Activated CD8-positive, alpha-beta memory T cell treated with anti-CD3 and anti-CD28 coated beads, Interleukin-2, amount 10 ng/mL, durations not matched to agents 7 days and 5 days (primary cell): ENCODE results near the gene CFAP46. TPM values are rescaled to one million over a fixed set of nuclear protein-coding genes. Genes with fewer than 3 reads are reported as not detected.

Experiments
- ATAC-seq: fragments of 150-1000 bp; cut with Tn5 transposase; one replicate; pipeline ENCODE4 v1.10.0; 2021; ENCODE audit warnings: moderate library complexity
- CTCF ChIA-PET: fragments of 350-600 bp; sonication (Branson Sonifier 250); formaldehyde crosslinking; loops from one replicate; lab custom pipeline; 2021; ENCODE audit warnings: antibody characterized with exemption; lab: Charles Lee
- DNase-seq: peaks from one replicate; pipeline ENCODE4 v3.0.0-alpha.2; 2020
- H3K27ac Mint-ChIP-seq: one replicate; pipeline ENCODE4 v1.8.0; 2021; ENCODE audit warnings: mild to moderate bottlenecking, mixed read lengths
- H3K27me3 Mint-ChIP-seq: one replicate; pipeline ENCODE4 v1.8.0; 2021; ENCODE audit warnings: mixed read lengths
- H3K36me3 Mint-ChIP-seq: one replicate; pipeline ENCODE4 v1.8.0; 2021; ENCODE audit warnings: mild to moderate bottlenecking, mixed read lengths
- H3K4me1 Mint-ChIP-seq: one replicate; pipeline ENCODE4 v1.8.0; 2021; ENCODE audit warnings: mixed read lengths
- H3K4me3 Mint-ChIP-seq: one replicate; pipeline ENCODE4 v1.8.0; 2021; ENCODE audit warnings: mild to moderate bottlenecking, moderate library complexity, mixed read lengths
- H3K9me3 Mint-ChIP-seq: one replicate; pipeline ENCODE4 v1.8.0; 2022; ENCODE audit warnings: low read depth, mixed read lengths
- total RNA-seq, 2 experiments: library from RNA; stranded (reverse); gene quantifications; one replicate each; pipeline ENCODE4 v1.2.3, GENCODE V29; 2021

The CFAP46 gene
- total RNA-seq, 2 experiments from 2014 or later: not detected

- ATAC-seq: no peak
- no peak for DNase-seq
- Mint-ChIP-seq H3K27ac (no peak overlapping the region), H3K36me3 (no peaks in the 10 kb centered on the region), H3K27me3 (no peaks in the 10 kb centered on the region), H3K4me1 (no peaks in the 10 kb centered on the region), H3K4me3 (no peak overlapping the region), H3K9me3 (no peaks in the 10 kb centered on the region)
- CTCF ChIA-PET: no interaction called here
Measured at GRCh38 chr10:132984008-132984295, 41.6 kb upstream of the CFAP46 start.

DNA sequence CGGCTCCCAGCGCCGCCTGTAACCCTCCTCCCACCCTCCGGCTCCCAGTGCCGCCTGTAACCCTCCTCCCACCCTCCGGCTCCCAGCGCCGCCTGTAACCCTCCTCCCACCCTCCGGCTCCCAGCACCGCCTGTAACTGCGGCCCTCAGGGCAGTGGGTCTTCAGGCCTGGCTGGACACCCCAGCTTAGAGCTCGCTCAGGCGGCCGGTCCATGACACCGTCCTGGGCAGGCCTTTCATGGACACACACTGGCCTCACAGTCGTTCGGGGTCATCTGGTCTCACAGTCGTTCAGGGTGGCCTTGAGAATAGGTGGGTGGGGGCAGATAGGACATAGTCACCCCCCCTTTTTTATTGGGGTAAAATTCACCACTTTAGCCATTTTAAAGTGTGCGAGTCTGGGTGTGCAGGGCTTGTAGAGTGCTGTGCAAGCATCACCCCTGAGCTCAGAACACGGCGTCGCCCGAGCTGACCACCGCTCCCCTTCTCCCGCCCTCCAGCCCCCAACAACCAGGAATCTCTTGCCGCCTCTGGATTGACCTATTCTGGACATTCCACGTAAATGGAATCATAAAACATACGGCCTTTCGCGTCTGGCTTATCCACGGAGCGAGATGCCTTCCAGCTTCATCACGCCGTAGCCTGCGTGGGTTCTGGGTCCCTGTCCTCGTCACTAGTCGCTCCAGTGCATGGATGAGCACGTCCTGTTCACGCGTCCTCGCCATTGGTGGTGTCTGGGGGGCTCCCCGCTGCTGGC, 41.1 kb upstream of the CFAP46 start:
- Mint-ChIP-seq H3K4me3 (no peak overlapping the region), H3K27ac (no peak overlapping the region), H3K4me1 (no peaks in the 10 kb centered on the region), H3K27me3 (no peaks in the 10 kb centered on the region), H3K36me3 (no peaks in the 10 kb centered on the region), H3K9me3 (no peaks in the 10 kb centered on the region)
- no peak for ATAC-seq
- CTCF ChIA-PET: no interaction called here
- no peak for DNase-seq

DNA sequence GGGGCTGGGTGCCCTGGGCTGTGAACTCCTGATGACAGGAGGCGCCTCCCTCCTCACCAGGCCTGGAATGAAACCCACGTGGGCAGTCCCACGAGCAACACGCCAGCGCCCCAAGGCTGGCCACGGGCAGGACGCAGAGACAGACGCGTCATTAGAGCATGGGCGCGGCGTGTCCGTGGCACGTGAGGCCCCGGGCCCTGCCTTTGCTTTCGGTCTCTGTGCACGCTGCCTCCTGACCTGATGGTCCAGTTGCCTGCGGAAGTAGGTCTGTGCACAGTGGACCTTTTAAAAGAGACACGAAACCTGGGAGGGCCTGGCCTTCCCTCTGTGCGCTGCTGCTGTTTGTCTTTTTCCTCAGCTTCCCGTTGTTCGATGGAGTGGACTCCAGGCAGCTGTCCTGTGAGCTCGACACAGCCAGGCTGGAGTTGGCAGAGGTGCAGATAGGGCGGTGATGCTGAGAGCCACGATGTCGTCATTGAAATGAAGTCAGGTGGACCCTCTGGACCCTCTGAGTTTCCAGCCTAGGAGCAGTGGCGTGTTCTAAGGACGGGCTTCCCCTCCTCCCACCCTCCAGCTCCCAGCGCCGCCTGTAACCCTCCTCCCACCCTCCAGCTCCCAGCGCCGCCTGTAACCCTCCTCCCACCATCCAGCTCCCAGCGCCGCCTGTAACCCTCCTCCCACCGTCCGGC, 40.1 kb upstream of the CFAP46 start:
- Mint-ChIP-seq H3K9me3 (no peaks in the 10 kb centered on the region), H3K27me3 (no peaks in the 10 kb centered on the region), H3K27ac (no peak overlapping the region), H3K4me3 (no peak overlapping the region), H3K36me3 (no peaks in the 10 kb centered on the region), H3K4me1 (no peaks in the 10 kb centered on the region)
- CTCF ChIA-PET: no interaction called here
- DNase-seq (no peak), ATAC-seq (no peak)

DNA sequence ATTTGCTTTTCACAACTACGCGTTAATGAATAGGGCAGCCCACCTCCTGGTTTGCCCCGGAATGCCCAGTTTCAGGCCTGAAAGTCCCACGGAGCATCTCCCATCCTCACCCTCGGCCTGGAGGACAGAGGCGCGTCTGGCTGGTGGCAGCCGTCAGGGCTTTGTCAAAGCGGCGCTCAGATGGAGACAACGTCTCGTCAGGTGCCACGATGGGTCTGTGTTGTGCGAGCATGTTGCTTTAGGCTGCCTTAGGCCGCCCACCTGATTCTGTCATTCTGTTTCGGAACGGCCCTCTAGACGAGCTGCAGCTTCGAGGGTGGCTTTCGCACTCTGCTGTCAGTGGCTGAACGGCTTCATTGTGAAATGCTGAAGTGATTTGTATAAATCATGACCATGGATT, 39.4 kb upstream of the CFAP46 start:
- ATAC-seq (no peak), DNase-seq (no peak)
- no peaks in the 10 kb centered on the region for H3K4me1 Mint-ChIP-seq
- no peaks in the 10 kb centered on the region for H3K9me3 Mint-ChIP-seq
- CTCF ChIA-PET: no interaction called here
- H3K36me3 Mint-ChIP-seq: no peaks in the 10 kb centered on the region
- H3K4me3 Mint-ChIP-seq: no peak overlapping the region
- H3K27ac Mint-ChIP-seq: no peak overlapping the region
- H3K27me3 Mint-ChIP-seq: no peaks in the 10 kb centered on the region

DNA sequence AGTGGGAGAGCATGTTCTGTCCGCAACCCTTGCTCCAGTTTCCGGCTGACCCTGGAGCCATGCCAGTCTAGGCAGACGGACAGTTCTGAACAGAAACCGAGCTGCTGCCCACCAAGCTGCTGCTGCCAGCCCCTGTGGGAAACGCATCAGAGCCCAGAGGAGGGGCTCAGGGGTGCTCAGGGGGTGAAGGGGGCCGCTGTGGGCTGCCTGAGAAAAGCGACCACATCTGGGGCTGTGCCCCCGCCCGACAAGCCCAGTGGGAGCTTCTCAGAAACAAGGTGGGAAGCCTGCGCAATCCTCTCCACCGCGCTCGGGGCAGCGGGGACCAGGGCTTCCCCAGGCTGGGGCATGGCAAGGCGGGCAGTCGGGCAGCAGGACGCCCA, 38.8 kb upstream of the CFAP46 start:
- no peak for DNase-seq
- no peak for ATAC-seq
- Mint-ChIP-seq H3K4me1 (no peaks in the 10 kb centered on the region), H3K27ac (no peak overlapping the region), H3K36me3 (no peaks in the 10 kb centered on the region), H3K9me3 (no peaks in the 10 kb centered on the region), H3K4me3 (no peak overlapping the region), H3K27me3 (no peaks in the 10 kb centered on the region)
- CTCF ChIA-PET: no interaction called here

GRCh38 chr10:132980426-132981172, 38.2 kb upstream of the CFAP46 start:
- Mint-ChIP-seq H3K4me1 (no peaks in the 10 kb centered on the region), H3K27ac (no peak overlapping the region), H3K27me3 (no peaks in the 10 kb centered on the region), H3K9me3 (no peaks in the 10 kb centered on the region), H3K36me3 (no peaks in the 10 kb centered on the region), H3K4me3 (no peak overlapping the region)
- no peak for DNase-seq
- CTCF ChIA-PET: no interaction called here
- no peak for ATAC-seq

GRCh38 chr10:132979491-132980425, 37.4 kb upstream of the CFAP46 start:
- Mint-ChIP-seq H3K4me3 (no peak overlapping the region), H3K4me1 (no peaks in the 10 kb centered on the region), H3K27ac (no peak overlapping the region), H3K27me3 (no peaks in the 10 kb centered on the region), H3K36me3 (no peaks in the 10 kb centered on the region), H3K9me3 (no peaks in the 10 kb centered on the region)
- DNase-seq (no peak), ATAC-seq (no peak)
- CTCF ChIA-PET: no interaction called here

DNA sequence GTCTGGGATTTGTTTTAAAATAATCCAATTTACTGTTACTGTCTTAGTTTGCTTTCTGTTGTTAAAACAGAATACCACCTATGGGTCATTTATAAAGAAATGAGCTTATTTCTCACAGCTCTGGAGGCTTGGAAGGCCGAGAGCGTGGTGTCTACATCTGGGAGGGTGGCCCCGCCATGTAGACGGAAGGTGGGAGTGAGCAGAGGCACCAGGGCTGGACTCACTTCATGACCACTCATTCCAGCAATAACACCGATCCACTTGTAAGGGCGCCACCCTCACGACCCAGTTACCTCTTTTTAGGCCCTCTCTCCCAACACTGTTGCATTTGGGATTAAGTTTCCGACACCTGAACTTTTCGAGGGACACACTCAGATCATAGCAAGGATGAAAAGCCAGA, 36.2 kb upstream of the CFAP46 start:
- Mint-ChIP-seq H3K27me3 (no peaks in the 10 kb centered on the region), H3K27ac (no peak overlapping the region), H3K4me1 (no peaks in the 10 kb centered on the region), H3K4me3 (no peak overlapping the region), H3K36me3 (no peaks in the 10 kb centered on the region), H3K9me3 (no peaks in the 10 kb centered on the region)
- ATAC-seq (no peak), DNase-seq (no peak)
- CTCF ChIA-PET: no interaction called here

DNA sequence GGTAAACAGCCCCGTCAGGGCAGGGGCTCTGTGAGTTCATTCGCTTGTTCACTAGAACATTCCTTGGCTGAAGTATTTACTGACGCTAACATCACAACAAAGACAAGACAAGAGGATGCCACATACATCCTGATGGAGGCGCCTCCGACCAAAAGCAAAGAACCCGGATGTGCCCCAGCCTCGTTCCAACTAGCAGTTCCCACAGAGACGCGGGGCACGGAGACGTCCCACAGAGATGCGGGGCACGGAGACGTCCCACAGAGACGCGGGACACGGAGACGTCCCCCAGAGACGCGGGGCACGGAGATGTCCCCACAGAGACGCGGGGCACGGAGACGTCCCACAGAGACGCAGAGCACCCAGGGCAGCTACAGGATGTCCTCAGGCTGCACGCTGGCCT, 35.4 kb upstream of the CFAP46 start:
- Mint-ChIP-seq H3K36me3 (no peaks in the 10 kb centered on the region), H3K4me1 (no peaks in the 10 kb centered on the region), H3K27ac (no peak overlapping the region), H3K27me3 (no peaks in the 10 kb centered on the region), H3K9me3 (no peaks in the 10 kb centered on the region), H3K4me3 (no peak overlapping the region)
- CTCF ChIA-PET: no interaction called here
- DNase-seq (no peak), ATAC-seq (no peak)

GRCh38 chr10:132977076-132977475, 34.7 kb upstream of the CFAP46 start:
- ATAC-seq: no peak
- Mint-ChIP-seq H3K27me3 (no peaks in the 10 kb centered on the region), H3K4me1 (no peaks in the 10 kb centered on the region), H3K4me3 (no peak overlapping the region), H3K9me3 (no peaks in the 10 kb centered on the region), H3K27ac (no peak overlapping the region), H3K36me3 (no peaks in the 10 kb centered on the region)
- DNase-seq: no peak
- CTCF ChIA-PET: no interaction called here

- peaks cover 4% of the 10 kb centered on the region for H3K27me3 Mint-ChIP-seq
- ATAC-seq (no peak), DNase-seq (no peak)
- CTCF ChIA-PET: no interaction called here
- H3K4me3 Mint-ChIP-seq: no peak overlapping the region
- H3K4me1 Mint-ChIP-seq: no peaks in the 10 kb centered on the region
- H3K36me3 Mint-ChIP-seq: no peaks in the 10 kb centered on the region
- H3K9me3 Mint-ChIP-seq: no peaks in the 10 kb centered on the region
- no peak overlapping the region for H3K27ac Mint-ChIP-seq
Measured at GRCh38 chr10:132975831-132976682, 33.7 kb upstream of the CFAP46 start.

GRCh38 chr10:132974886-132975830, 32.8 kb upstream of the CFAP46 start:
- DNase-seq (no peak), ATAC-seq (no peak)
- no peaks in the 10 kb centered on the region for H3K4me1 Mint-ChIP-seq
- no peak overlapping the region for H3K27ac Mint-ChIP-seq
- no peaks in the 10 kb centered on the region for H3K9me3 Mint-ChIP-seq
- H3K4me3 Mint-ChIP-seq: no peak overlapping the region
- CTCF ChIA-PET: no interaction called here
- H3K27me3 Mint-ChIP-seq: peaks cover 7% of the 10 kb centered on the region
- H3K36me3 Mint-ChIP-seq: no peaks in the 10 kb centered on the region
